SK-N-MC (cell line): ENCODE measurements around the gene CHIC2.

Experiments used
- DNase-seq: peaks from one replicate; pipeline ENCODE4 v3.0.0-alpha.2; 2011; ENCODE audit warnings: low read depth, low spot score
- H3K27ac ChIP-seq: fragments of 200-600 bp; sonication (generic); 2 replicates; pipeline ENCODE4 v1.5.1; 2016; ENCODE audit warnings: mixed run types
- H3K36me3 ChIP-seq: fragments of 200-600 bp; sonication (generic); 2 replicates; pipeline ENCODE4 v1.6.1; 2017; ENCODE audit warnings: antibody characterized with exemption, low read length, mixed read lengths; ENCODE audit not compliant: insufficient read depth
- H3K4me3 ChIP-seq: fragments of 200-600 bp; sonication (generic); 2 replicates; pipeline ENCODE4 v1.5.1; 2016
- H3K9ac ChIP-seq: fragments of 200-600 bp; sonication (generic); 2 replicates; pipeline ENCODE4 v1.8.0; 2017; ENCODE audit warnings: mixed run types, mixed read lengths; ENCODE audit not compliant: insufficient read length
- H3K9me3 ChIP-seq: fragments of 200-600 bp; sonication (generic); 2 replicates; pipeline ENCODE4 v1.6.1; 2017; ENCODE audit warnings: low read depth, mild to moderate bottlenecking, antibody characterized with exemption, low read length, moderate library complexity, mixed read lengths
- EZH2 ChIP-seq: fragments of 200-600 bp; sonication (generic); IDR thresholded peaks from one replicate; pipeline ENCODE4 v1.6.1; 2017; ENCODE audit warnings: antibody characterized with exemption
- FOXP2 ChIP-seq: optimal IDR thresholded peaks from 2 replicates; pipeline ENCODE3; 2011; ENCODE audit warnings: mild to moderate bottlenecking, moderate library complexity; ENCODE audit not compliant: insufficient read depth; ENCODE audit errors: extremely low read length, control extremely low read depth
- POLR2AphosphoS5 ChIP-seq: IDR thresholded peaks from 2 replicates; pipeline ENCODE4 v1.6.1; 2012; ENCODE audit warnings: mild to moderate bottlenecking, low read depth, low read length, borderline replicate concordance

The CHIC2 gene

DNA sequence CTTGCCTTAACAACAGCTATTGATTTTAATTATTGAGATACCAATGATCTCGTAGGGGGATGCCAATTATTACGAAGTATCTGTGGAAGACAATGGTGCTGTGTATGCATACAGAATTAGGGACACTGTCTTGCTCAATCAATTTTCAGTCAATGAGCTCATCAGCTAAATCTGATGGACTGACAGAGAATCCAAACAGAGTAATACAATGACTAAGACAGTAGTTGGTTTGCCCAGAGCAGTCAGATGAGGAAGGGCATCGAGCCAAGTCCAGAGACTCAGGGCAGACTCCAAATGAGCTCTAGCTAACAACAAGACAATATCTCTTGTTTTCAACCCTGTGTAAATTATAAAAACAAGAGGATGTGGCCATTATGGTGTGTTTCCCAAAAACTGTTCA, 20.9 kb upstream of the CHIC2 start:
- H3K9me3 ChIP-seq = no peaks in the 10 kb centered on the region
- no peak overlapping the region for H3K4me3 ChIP-seq
- no peak for DNase-seq
- no peak overlapping the region for H3K9ac ChIP-seq
- H3K36me3 ChIP-seq = no peaks in the 10 kb centered on the region
- no peak overlapping the region for H3K27ac ChIP-seq
- TF ChIP-seq FOXP2 (no peak), POLR2AphosphoS5 (no peak), EZH2 (no peak)

DNA sequence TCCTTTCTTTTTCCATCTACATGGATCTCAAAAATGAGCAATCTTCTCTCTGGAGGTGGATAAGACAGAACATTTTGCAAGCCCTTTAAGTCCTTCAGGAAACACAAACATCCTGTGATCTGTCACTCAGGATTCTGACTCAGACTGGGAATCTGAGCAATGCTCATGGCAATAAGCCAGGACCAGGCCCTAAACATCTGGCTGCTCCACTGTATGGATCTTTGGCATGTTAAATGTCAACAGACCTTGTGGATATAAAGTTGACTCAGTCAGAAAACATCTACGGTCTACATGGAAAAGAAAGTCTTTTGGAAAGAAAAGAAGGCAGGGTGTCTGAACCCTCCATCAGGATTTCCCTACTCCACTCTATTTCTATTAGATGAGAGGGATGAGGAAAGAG, 17.8 kb upstream of the CHIC2 start:
- TF ChIP-seq EZH2 (no peak), POLR2AphosphoS5 (no peak), FOXP2 (no peak)
- Histone ChIP-seq H3K4me3 (no peak overlapping the region), H3K36me3 (no peaks in the 10 kb centered on the region), H3K9me3 (no peaks in the 10 kb centered on the region), H3K27ac (no peak overlapping the region), H3K9ac (no peak overlapping the region)
- DNase-seq = no peak

DNA sequence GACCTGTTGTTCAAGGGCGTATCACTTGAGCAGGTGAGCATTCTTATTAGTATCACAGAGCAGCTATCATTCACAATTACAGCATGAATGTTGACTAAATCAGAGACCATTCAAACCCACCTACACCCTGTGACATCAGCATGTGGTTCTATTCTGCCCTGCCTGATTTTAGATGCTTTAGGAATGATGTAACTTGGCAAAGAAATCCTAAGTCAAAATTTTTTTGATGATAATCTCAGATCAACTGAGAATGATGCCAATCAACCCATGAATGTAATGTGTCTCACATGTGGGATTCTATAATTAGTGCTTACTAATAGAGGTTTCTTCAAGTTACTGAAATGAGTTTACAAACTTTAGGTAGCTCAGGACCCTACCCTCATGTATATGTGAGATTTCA, 13.4 kb upstream of the CHIC2 start:
- Histone ChIP-seq H3K27ac (no peak overlapping the region), H3K36me3 (no peaks in the 10 kb centered on the region), H3K4me3 (no peak overlapping the region), H3K9ac (no peak overlapping the region), H3K9me3 (no peaks in the 10 kb centered on the region)
- TF ChIP-seq EZH2 = no peak
- DNase-seq = no peak

DNA sequence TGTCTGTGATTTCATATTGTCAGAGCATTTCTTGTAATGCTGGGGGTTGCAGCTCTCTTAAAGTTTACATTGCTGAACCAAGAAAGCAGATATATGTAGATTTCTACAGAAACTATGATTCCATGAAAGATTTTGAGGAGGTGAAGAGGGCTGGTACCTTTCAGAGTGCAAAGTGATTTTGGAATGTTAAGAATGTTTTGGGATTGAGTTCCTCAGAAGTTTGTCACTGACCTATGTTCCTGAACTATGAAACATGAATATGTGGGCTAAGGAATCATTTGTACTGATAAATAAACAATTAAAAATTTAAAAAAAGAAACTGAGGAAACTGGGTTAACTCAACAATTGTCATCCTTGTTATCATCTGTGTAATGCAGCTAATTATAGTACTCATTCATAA, 12.3 kb upstream of the CHIC2 start:
- Histone ChIP-seq H3K9ac (no peak overlapping the region), H3K9me3 (no peaks in the 10 kb centered on the region), H3K27ac (no peak overlapping the region), H3K36me3 (no peaks in the 10 kb centered on the region), H3K4me3 (no peak overlapping the region)
- DNase-seq = no peak
- TF ChIP-seq POLR2AphosphoS5 (no peak), EZH2 (no peak), FOXP2 (no peak)

DNA sequence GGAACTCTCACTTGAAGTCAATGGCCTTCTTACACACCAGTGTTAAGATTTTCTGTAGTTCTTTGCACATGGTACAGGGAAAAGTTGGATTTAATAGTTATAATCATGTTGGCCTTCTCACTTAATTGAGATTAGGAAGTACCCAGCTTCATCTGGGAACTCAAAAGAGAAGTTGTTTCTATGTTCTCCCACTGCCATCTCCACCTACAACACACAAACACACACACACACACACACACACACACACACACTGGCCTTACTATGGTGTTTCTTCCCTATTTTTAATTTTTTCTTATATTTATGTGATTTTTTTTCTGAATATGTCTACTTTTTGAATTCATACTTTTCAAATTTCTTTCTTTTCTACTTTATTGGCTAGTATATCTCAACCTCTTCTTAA, 10.0 kb upstream of the CHIC2 start:
- DNase-seq = no peak
- H3K9ac ChIP-seq = no peak overlapping the region
- no peak for TF ChIP-seq POLR2AphosphoS5
- no peak for TF ChIP-seq EZH2
- TF ChIP-seq FOXP2 = no peak
- no peak overlapping the region for H3K4me3 ChIP-seq
- H3K9me3 ChIP-seq = no peaks in the 10 kb centered on the region
- H3K27ac ChIP-seq = no peak overlapping the region
- no peaks in the 10 kb centered on the region for H3K36me3 ChIP-seq

- Histone ChIP-seq H3K4me3 (no peak overlapping the region), H3K27ac (no peak overlapping the region), H3K9ac (no peak overlapping the region), H3K36me3 (no peaks in the 10 kb centered on the region), H3K9me3 (no peaks in the 10 kb centered on the region)
- no peak for TF ChIP-seq FOXP2
- DNase-seq = no peak
These were observed 9.0 kb upstream of the CHIC2 start for GRCh38 chr4:54073271-54073880.

GRCh38 chr4:54067166-54067565, 2.8 kb upstream of the CHIC2 start:
- no peaks in the 10 kb centered on the region for H3K9me3 ChIP-seq
- no peaks in the 10 kb centered on the region for H3K36me3 ChIP-seq
- H3K27ac ChIP-seq = no peak overlapping the region
- H3K9ac ChIP-seq = no peak overlapping the region
- no peak overlapping the region for H3K4me3 ChIP-seq
- no peak for DNase-seq
- TF ChIP-seq EZH2 = no peak

DNA sequence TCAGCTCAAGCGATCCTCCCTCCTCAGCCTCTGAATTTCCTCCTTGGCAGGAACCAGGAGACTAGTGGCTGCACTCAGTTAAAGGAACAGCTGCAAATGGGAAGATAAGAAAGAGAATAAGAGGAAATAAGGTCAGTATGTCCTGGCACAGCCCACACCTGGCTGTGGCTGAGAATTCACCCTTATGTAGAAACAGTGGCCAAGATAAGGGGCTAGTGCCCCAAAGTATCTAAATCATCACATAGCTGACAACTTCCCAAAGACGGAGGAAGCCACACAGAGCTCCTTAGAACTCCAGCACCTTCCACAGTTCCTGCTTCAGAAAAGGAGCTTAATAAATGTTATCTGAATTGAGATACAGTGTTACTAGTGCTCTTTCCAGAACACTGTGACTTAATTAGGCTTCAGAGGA, 2.3 kb upstream of the CHIC2 start:
- Histone ChIP-seq H3K36me3 (no peaks in the 10 kb centered on the region), H3K4me3 (no peak overlapping the region), H3K9me3 (no peaks in the 10 kb centered on the region), H3K27ac (no peak overlapping the region), H3K9ac (no peak overlapping the region)
- DNase-seq = no peak
- no peak for TF ChIP-seq POLR2AphosphoS5
- no peak for TF ChIP-seq FOXP2
- TF ChIP-seq EZH2 = no peak

- no peak overlapping the region for H3K9ac ChIP-seq
- TF ChIP-seq FOXP2 (no peak), POLR2AphosphoS5 (no peak)
These were observed 1.6 kb upstream of the CHIC2 start for GRCh38 chr4:54066088-54066415.

More at GRCh38 chr4:54066088-54066415, 1.6 kb upstream of the CHIC2 start:
- H3K9me3 ChIP-seq = no peaks in the 10 kb centered on the region
- no peak overlapping the region for H3K27ac ChIP-seq
- H3K36me3 ChIP-seq = no peaks in the 10 kb centered on the region
- DNase-seq = no peak
- H3K4me3 ChIP-seq = no peak overlapping the region
